Naive thymus-derived CD4-positive, alpha-beta T cell (primary cell): ENCODE data around the gene SMIM17. TPM values are rescaled to one million over a fixed set of nuclear protein-coding genes. Genes with fewer than 3 reads are reported as not detected.

Experiments used
- ATAC-seq: fragments of 150-1000 bp; cut with Tn5 transposase; 2 replicates; pipeline ENCODE4 v1.10.0; 2021; ENCODE audit warnings: mild to moderate bottlenecking, moderate library complexity
- CTCF ChIA-PET: fragments of 350-600 bp; sonication (Branson Sonifier 250); formaldehyde crosslinking; loops from one replicate; lab custom pipeline; 2021; ENCODE audit warnings: antibody characterized with exemption; lab: Charles Lee
- POLR2A ChIA-PET: fragments of 350-600 bp; sonication (Branson Sonifier 250); formaldehyde crosslinking; loops from one replicate; lab custom pipeline; 2021; ENCODE audit warnings: antibody characterized with exemption, inconsistent platforms; lab: Charles Lee
- DNase-seq, 9 donors: peaks; one replicate each; pipeline versions ENCODE4 v3.0.0 to v3.0.0-alpha.2; 2020 to 2022; ENCODE audit warnings: mixed read lengths in 1 of 9
- H3K27ac ChIP-seq: one replicate; pipeline ENCODE4 v1.7.0; 2013; ENCODE audit warnings: mild to moderate bottlenecking, low read depth, low read length, moderate library complexity
- H3K27me3 ChIP-seq, 2 donors: one replicate each; pipeline ENCODE4 v1.7.0; 2013; ENCODE audit warnings: low read length in 2 of 2, mild to moderate bottlenecking in 2 of 2, moderate library complexity in 2 of 2; ENCODE audit not compliant: control insufficient read depth in 2 of 2, insufficient read depth in 2 of 2
- H3K36me3 ChIP-seq, 3 experiments: 1 replicate in 2 of 3; 2 replicates in 1 of 3; pipeline ENCODE4 v1.7.0; 2013; ENCODE audit warnings: low read length in 3 of 3, mild to moderate bottlenecking in 3 of 3, moderate library complexity in 1 of 3; ENCODE audit not compliant: insufficient read depth in 3 of 3, control insufficient read depth in 2 of 3
- H3K4me1 ChIP-seq, 2 donors: one replicate each; pipeline ENCODE4 v1.7.0; 2013; ENCODE audit warnings: low read length in 2 of 2, mild to moderate bottlenecking in 2 of 2, moderate library complexity in 1 of 2; ENCODE audit not compliant: control insufficient read depth in 2 of 2, insufficient read depth in 2 of 2
- H3K4me3 ChIP-seq: 2 replicates; pipeline ENCODE4 v1.7.0; 2013; ENCODE audit warnings: mild to moderate bottlenecking, low read length
- H3K9me3 ChIP-seq, 3 experiments: 1 replicate in 2 of 3; 2 replicates in 1 of 3; pipeline ENCODE4 v1.7.0; 2013; ENCODE audit warnings: low read length in 3 of 3; ENCODE audit not compliant: control insufficient read depth in 2 of 3
- H3K27ac Mint-ChIP-seq, 9 donors: one replicate each; pipeline ENCODE4 v1.8.0; 2020 to 2022; ENCODE audit warnings: mixed read lengths in 9 of 9, mild to moderate bottlenecking in 8 of 9, moderate library complexity in 5 of 9, inconsistent platforms in 2 of 9
- H3K27me3 Mint-ChIP-seq, 5 donors: one replicate each; pipeline ENCODE4 v1.8.0; 2021 to 2022; ENCODE audit warnings: mixed read lengths in 5 of 5, mild to moderate bottlenecking in 1 of 5
- H3K36me3 Mint-ChIP-seq, 5 donors: one replicate each; pipeline ENCODE4 v1.8.0; 2020 to 2022; ENCODE audit warnings: mixed read lengths in 5 of 5, mild to moderate bottlenecking in 3 of 5, inconsistent platforms in 1 of 5
- H3K4me1 Mint-ChIP-seq, 7 donors: one replicate each; pipeline ENCODE4 v1.8.0; 2020 to 2022; ENCODE audit warnings: mixed read lengths in 7 of 7, mild to moderate bottlenecking in 3 of 7, inconsistent platforms in 1 of 7
- H3K4me3 Mint-ChIP-seq, 10 donors: one replicate each; pipeline ENCODE4 v1.8.0; 2020 to 2022; ENCODE audit warnings: mild to moderate bottlenecking in 10 of 10, mixed read lengths in 10 of 10, moderate library complexity in 6 of 10, inconsistent platforms in 2 of 10
- H3K9me3 Mint-ChIP-seq, 11 donors: one replicate each; pipeline ENCODE4 v1.8.0; 2020 to 2022; ENCODE audit warnings: mixed read lengths in 11 of 11, mild to moderate bottlenecking in 4 of 11, inconsistent platforms in 1 of 11, moderate library complexity in 1 of 11
- intact Hi-C, 2 donors: fragments of 100-400 bp; cut with micrococcal nuclease; formaldehyde crosslinking; loops; one replicate each; pipeline ENCODE4 v1.15.1; 2023
- polyA plus RNA-seq, 2 donors: library from polyadenylated mRNA; unstranded; fragments of 300-500 nt; fragmentation: Illumina TruSeq; gene quantifications; one replicate each; pipeline ENCODE4 v1.2.3, GENCODE V29; 2021
- total RNA-seq, 6 experiments: library from RNA in 5 of 6; stranded (reverse) in 5 of 6; gene quantifications; 1 replicate in 5 of 6; 2 replicates in 1 of 6; pipeline ENCODE4 v1.2.3 and lab custom pipeline; 2021 to 2026

The SMIM17 gene
- total RNA-seq = under 1 TPM in 2 of 5 experiments, not detected in 3; 0.31 to 0.37 TPM
- polyA plus RNA-seq = not detected
- not detected for total RNA-seq (lab: John Stamatoyannopoulos, UW)

DNA sequence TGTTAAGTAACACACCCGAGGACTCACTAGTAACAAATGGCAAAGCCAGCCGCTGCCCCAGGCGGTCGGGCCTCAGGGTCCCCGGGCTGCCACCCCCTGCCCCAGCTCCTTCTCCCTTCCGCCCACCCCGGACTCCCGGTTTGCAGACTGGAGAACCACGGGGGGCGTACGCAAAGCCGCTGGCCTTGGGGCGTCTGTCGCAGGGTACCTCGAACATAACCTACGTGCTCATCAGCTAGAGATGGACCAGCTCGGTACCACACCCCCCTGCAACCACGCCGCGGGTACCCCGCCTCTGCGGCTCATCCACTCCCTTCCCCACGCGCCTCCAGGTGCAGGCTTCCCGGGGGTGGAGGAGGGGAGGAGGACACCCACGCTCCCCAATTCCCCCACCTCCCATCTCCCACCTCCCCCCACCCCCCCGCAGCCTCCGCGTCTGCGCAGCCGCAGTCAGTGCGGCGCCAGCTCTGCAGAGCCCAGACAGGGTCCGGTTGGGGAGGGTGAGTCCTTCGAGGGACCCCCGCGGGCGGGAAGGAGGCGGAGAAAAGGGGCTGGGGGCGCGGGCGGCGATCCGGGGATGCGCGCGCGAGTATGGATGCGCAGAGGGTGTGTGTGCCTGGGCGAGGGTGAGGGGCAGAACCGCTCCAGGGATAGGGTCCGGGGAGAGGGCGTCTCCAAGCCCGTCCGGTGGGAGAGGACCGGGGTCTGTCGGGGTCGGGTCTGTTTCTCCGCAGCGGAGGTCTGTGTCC lies at the start of gene SMIM17:
TSS of gene SMIM17 (plus strand) at position 449 of the 749 bp plus-strand sequence. CDS start 2,509 bp downstream, outside the sequence.
- Histone ChIP-seq H3K36me3 (no peaks in the 10 kb centered on the region), H3K27me3 (no peaks in the 10 kb centered on the region), H3K9me3 (peaks cover 0 to 72% (median 0%) of the 10 kb centered on the region in 3 experiments), H3K4me1 (no peaks in the 10 kb centered on the region), H3K27ac (no peak within 1 kb of the TSS), H3K4me3 (no peak within 1 kb of the TSS)
- peaks cover 27 to 91% (median 63%) of the 10 kb centered on the region in 11 donors for H3K9me3 Mint-ChIP-seq
- ATAC-seq = no peak
- intact Hi-C loops = no loop called here
- peaks cover 0 to 46% (median 24%) of the 10 kb centered on the region in 5 donors for H3K27me3 Mint-ChIP-seq
- no peak for DNase-seq
- CTCF ChIA-PET = no interaction called here
- POLR2A ChIA-PET = no interaction called here
- H3K36me3 Mint-ChIP-seq = peaks cover 7 to 48% (median 13%) of the 10 kb centered on the region in 5 donors
- H3K4me1 Mint-ChIP-seq = peaks cover 0 to 6% (median 0%) of the 10 kb centered on the region in 7 donors
- no peak within 1 kb of the TSS for H3K27ac Mint-ChIP-seq
- peak within 1 kb of the TSS in 2 of 10 donors; percentile 37 to 52 for H3K4me3 Mint-ChIP-seq

DNA sequence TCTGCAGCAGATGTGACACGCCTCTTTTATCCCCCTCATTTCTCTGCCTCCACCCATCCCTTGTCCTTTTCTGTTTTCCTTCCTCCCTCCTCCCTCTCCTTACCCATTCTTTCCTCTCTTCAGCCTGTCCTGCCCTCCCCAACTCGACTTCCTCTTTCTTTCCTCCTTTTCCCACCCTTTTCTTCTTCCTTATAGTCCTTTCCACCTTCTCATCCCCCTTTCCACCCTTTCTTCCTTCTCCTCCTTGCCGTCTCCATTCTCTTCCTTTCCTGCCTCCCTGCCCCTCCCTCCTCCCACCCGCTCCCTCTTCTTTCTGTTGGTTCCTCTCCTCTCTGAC lies 48.5 kb upstream of the SMIM17 start:
- peaks cover 0 to 13% (median 0%) of the 10 kb centered on the region in 3 experiments for H3K36me3 ChIP-seq
- Mint-ChIP-seq H3K27ac (peak overlapping the region in 7 of 9 donors; percentile 6 to 90 (median 54)), H3K27me3 (no peaks in the 10 kb centered on the region), H3K4me3 (peak overlapping the region; percentile 83 to 99 (median 90)), H3K9me3 (peaks cover 10 to 64% (median 34%) of the 10 kb centered on the region in 11 donors), H3K4me1 (peaks cover 19 to 30% (median 21%) of the 10 kb centered on the region in 7 donors), H3K36me3 (peaks cover 15 to 39% (median 32%) of the 10 kb centered on the region in 5 donors)
- intact Hi-C loops = loop anchor here in 1 of 2 donors (2.0 to 10.0 kb wide), 4 partner anchors 56 to 1560 kb away; partner anchors contain the start of genes ZFP28, ZNF329, ZNF444 and ZNF582
- DNase-seq = no peak
- CTCF ChIA-PET = no interaction called here
- H3K27me3 ChIP-seq = no peaks in the 10 kb centered on the region
- H3K9me3 ChIP-seq = peaks cover 0 to 25% (median 0%) of the 10 kb centered on the region in 3 experiments
- peaks cover 0 to 3% of the 10 kb centered on the region in 2 donors for H3K4me1 ChIP-seq
- no peak for ATAC-seq
- POLR2A ChIA-PET = interaction anchor here (0.6 to 1.2 kb wide), 4 partner anchors 15 to 940 kb away, joined by 3 to 4 read pairs (median 3); no protein-coding TSS in a partner anchor
- peak overlapping the region; percentile 57 for H3K4me3 ChIP-seq
- H3K27ac ChIP-seq = peak overlapping the region; percentile 71

DNA sequence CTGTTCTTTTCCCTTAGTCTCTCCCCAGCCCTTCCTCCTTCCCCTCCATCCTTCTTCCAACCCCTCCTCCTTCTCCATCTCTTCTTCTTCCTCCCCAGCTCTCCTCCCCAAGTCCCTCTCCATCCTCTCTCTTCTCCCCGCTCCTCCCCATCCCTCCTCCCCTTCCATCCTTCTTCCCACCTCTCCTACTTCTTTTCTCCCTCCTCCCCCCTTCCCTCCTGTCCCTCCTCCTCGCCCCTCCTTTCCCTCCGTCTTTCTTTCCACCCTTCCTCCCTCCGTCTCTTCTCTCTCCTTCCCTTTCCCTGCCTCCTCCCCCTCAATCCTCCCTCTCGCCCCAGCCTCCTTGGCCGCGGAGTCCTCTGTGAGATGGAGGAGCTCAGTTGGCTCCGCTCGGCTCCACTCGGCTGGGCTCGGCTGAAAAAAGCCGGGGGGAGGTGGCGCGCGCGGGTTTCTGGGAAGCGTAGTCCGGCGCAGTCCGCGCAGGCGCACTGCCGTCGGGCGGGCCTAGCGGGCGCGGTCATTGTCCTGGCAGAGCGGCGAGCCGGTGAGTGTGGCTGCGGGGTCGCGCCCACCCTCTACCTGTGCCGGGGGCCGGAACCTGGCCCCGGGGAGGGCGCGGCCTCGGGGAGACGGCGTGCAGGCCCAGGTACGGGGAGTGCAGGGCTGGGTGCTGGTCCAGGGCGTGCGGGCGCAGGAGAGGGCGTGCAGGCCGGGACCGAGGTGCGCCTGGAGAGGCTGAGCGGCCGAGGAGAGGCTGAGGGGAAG lies 48.0 kb upstream of the SMIM17 start, which contains the start of gene ZNF71:
TSS of gene ZNF71 (plus strand) at position 520 of the 765 bp plus-strand sequence. CDS start 6,257 bp downstream, outside the sequence.
- Mint-ChIP-seq H3K4me3 (peak within 1 kb of the TSS; percentile 83 to 99 (median 90)), H3K36me3 (peaks cover 15 to 40% (median 32%) of the 10 kb centered on the region in 5 donors), H3K27me3 (no peaks in the 10 kb centered on the region), H3K27ac (peak within 1 kb of the TSS; percentile 72 to 94 (median 86)), H3K9me3 (peaks cover 10 to 65% (median 34%) of the 10 kb centered on the region in 11 donors), H3K4me1 (peaks cover 19 to 30% (median 21%) of the 10 kb centered on the region in 7 donors)
- peaks cover 0 to 21% (median 0%) of the 10 kb centered on the region in 3 experiments for H3K9me3 ChIP-seq
- POLR2A ChIA-PET = interaction anchor here (0.6 to 1.2 kb wide), 4 partner anchors 15 to 941 kb away, joined by 3 to 4 read pairs (median 3); no protein-coding TSS in a partner anchor
- no peaks in the 10 kb centered on the region for H3K27me3 ChIP-seq
- intact Hi-C loops = loop anchor here (1.0 to 10.0 kb wide), 9 partner anchors 28 to 1560 kb away; partner anchors contain the start of genes ZFP28 (in 2 of the 2), ZNF470 (in 2 of the 2), ZNF264 (in 1 of the 2) and ZNF329 (in 1 of the 2)
- CTCF ChIA-PET = no interaction called here
- peaks cover 0 to 3% of the 10 kb centered on the region in 2 donors for H3K4me1 ChIP-seq
- peak within 1 kb of the TSS; percentile 57 for H3K4me3 ChIP-seq
- H3K27ac ChIP-seq = peak within 1 kb of the TSS; percentile 71
- DNase-seq = peak; percentile 75 to 89 (median 81)
- peak; percentile 96 for ATAC-seq
- H3K36me3 ChIP-seq = peaks cover 0 to 13% (median 0%) of the 10 kb centered on the region in 3 experiments

DNA sequence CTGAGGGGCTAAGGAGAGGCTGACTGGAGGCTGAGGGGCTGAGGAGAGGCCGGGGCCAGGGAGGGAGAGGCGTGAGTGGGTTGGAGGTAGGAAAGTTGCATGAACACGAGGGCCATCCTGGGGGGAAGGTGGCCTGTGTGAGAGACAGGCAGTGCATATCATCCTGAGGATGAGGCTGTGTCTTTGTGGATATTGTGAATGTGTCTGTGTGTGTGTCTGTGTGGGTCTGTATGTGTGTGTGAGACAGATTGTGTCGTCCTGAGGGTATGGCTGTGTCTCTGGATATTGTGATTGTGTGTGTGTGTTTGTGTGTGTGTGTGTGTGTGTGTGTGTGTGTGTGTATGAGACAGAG lies 47.4 kb upstream of the SMIM17 start:
- intact Hi-C loops = loop anchor here (1.0 to 10.0 kb wide), 9 partner anchors 28 to 1559 kb away; partner anchors contain the start of genes ZFP28 (in 2 of the 2), ZNF470 (in 2 of the 2), ZNF264 (in 1 of the 2) and ZNF329 (in 1 of the 2)
- Histone ChIP-seq H3K4me3 (peak overlapping the region; percentile 57), H3K27me3 (no peaks in the 10 kb centered on the region), H3K4me1 (peaks cover 0 to 3% of the 10 kb centered on the region in 2 donors), H3K27ac (peak overlapping the region; percentile 71), H3K36me3 (peaks cover 0 to 13% (median 0%) of the 10 kb centered on the region in 3 experiments), H3K9me3 (peaks cover 0 to 17% (median 0%) of the 10 kb centered on the region in 3 experiments)
- peak overlapping the region; percentile 83 to 99 (median 90) for H3K4me3 Mint-ChIP-seq
- peaks cover 19 to 30% (median 22%) of the 10 kb centered on the region in 7 donors for H3K4me1 Mint-ChIP-seq
- H3K27ac Mint-ChIP-seq = peak overlapping the region; percentile 27 to 94 (median 80)
- no peak for DNase-seq
- ChIA-PET POLR2A (interaction anchor here (0.7 to 1.2 kb wide), 2 partner anchors 20 to 941 kb away, joined by 3 to 4 read pairs; no protein-coding TSS in a partner anchor), CTCF (no interaction called here)
- no peaks in the 10 kb centered on the region for H3K27me3 Mint-ChIP-seq
- H3K9me3 Mint-ChIP-seq = peaks cover 10 to 64% (median 33%) of the 10 kb centered on the region in 11 donors
- peaks cover 16 to 43% (median 34%) of the 10 kb centered on the region in 5 donors for H3K36me3 Mint-ChIP-seq
- ATAC-seq = peak; percentile 35

DNA sequence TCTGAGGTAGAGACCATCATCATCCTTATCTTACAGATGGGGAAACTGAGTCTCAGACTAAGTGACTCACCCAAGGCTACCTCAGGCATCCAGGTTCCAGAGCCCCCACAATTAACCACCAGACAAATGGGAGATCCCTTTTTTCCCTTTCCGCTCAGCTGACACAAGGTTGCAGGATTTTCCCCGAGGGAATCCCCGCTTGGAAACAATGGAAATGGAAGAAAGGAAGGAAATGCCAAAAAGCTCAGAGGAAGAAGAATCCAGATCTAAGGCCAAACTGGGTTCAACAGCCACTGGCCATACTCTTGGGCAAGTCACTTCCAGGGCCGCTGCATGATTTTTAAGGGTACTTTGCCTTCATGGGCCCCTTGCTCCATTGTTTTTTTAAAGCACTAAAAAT lies 46.3 kb upstream of the SMIM17 start:
- H3K4me3 Mint-ChIP-seq = peak overlapping the region in 9 of 10 donors; percentile 83 to 99 (median 90)
- POLR2A ChIA-PET = no interaction called here
- intact Hi-C loops = loop anchor here in 1 of 2 donors (5.0 to 10.0 kb wide), 2 partner anchors 596 to 1558 kb away; partner anchors contain the start of genes ZNF264 and ZNF329

More for the DNA sequence above, 46.3 kb upstream of the SMIM17 start:
- H3K9me3 Mint-ChIP-seq = peaks cover 10 to 68% (median 36%) of the 10 kb centered on the region in 11 donors
- DNase-seq (no peak), ATAC-seq (no peak)
- Histone ChIP-seq H3K4me3 (no peak overlapping the region), H3K4me1 (peaks cover 0 to 3% of the 10 kb centered on the region in 2 donors), H3K27ac (no peak overlapping the region), H3K36me3 (peaks cover 0 to 24% (median 4%) of the 10 kb centered on the region in 3 experiments), H3K9me3 (peaks cover 0 to 24% (median 0%) of the 10 kb centered on the region in 3 experiments), H3K27me3 (no peaks in the 10 kb centered on the region)
- H3K36me3 Mint-ChIP-seq = peaks cover 25 to 52% (median 45%) of the 10 kb centered on the region in 5 donors
- CTCF ChIA-PET = no interaction called here
- no peaks in the 10 kb centered on the region for H3K27me3 Mint-ChIP-seq
- H3K4me1 Mint-ChIP-seq = peaks cover 19 to 32% (median 24%) of the 10 kb centered on the region in 7 donors
- peak overlapping the region in 1 of 9 donors; percentile 34 for H3K27ac Mint-ChIP-seq
